Skeletal muscle tissue (tissue), 4 donors: ENCODE results near the gene PCNT. TPM values are rescaled to one million over a fixed set of nuclear protein-coding genes. Genes with fewer than 3 reads are reported as not detected.
A peak's percentile ranks its signal among the peaks of the same experiment; 100 is the strongest.

Source experiments
- H3K27ac ChIP-seq: one replicate; pipeline ENCODE4 v1.7.0; 2013; ENCODE audit warnings: mild to moderate bottlenecking, low read depth, low read length, inconsistent platforms
- H3K27me3 ChIP-seq, 3 donors: one replicate each; pipeline ENCODE4 v1.7.0; 2013; ENCODE audit warnings: low read length in 3 of 3; ENCODE audit not compliant: control insufficient read depth in 3 of 3, insufficient read depth in 3 of 3
- H3K36me3 ChIP-seq, 3 donors: one replicate each; pipeline ENCODE4 v1.7.0; 2013; ENCODE audit warnings: low read length in 3 of 3; ENCODE audit not compliant: control insufficient read depth in 3 of 3, insufficient read depth in 3 of 3
- H3K4me1 ChIP-seq, 3 donors: one replicate each; pipeline ENCODE4 v1.7.0; 2013; ENCODE audit warnings: low read length in 3 of 3, mild to moderate bottlenecking in 3 of 3; ENCODE audit not compliant: control insufficient read depth in 3 of 3, insufficient read depth in 3 of 3
- H3K4me3 ChIP-seq, 3 donors: one replicate each; pipeline ENCODE4 v1.7.0; 2013; ENCODE audit warnings: low read length in 3 of 3
- H3K9ac ChIP-seq, 3 donors: one replicate each; pipeline ENCODE4 v1.7.0; 2013; ENCODE audit warnings: low read length in 3 of 3, mild to moderate bottlenecking in 3 of 3, moderate library complexity in 2 of 3, low read depth in 1 of 3
- H3K9me3 ChIP-seq, 3 donors: one replicate each; pipeline ENCODE4 v1.7.0; 2013; ENCODE audit warnings: low read length in 3 of 3; ENCODE audit not compliant: control insufficient read depth in 3 of 3
- total RNA-seq: library from RNA; depleted of rRNA; stranded (reverse); fragments of >200 nt; gene quantifications from one replicate; pipeline ENCODE4 v1.2.3, GENCODE V29; 2014
- donor health status: Osteomylitis.

The PCNT gene
- total RNA-seq, 1 donor from 2014 or later = 42.8 TPM

- Histone ChIP-seq H3K27ac (no peak overlapping the region), H3K9me3 (no peaks in the 10 kb centered on the region), H3K27me3 (no peaks in the 10 kb centered on the region), H3K4me3 (no peak overlapping the region), H3K9ac (no peak overlapping the region), H3K4me1 (no peaks in the 10 kb centered on the region), H3K36me3 (peaks cover 41 to 50% (median 47%) of the 10 kb centered on the region in 3 donors)
Observed at GRCh38 chr21:46409641-46410406, 85.9 kb downstream of the PCNT start.

- Histone ChIP-seq H3K36me3 (peaks cover 46 to 54% (median 47%) of the 10 kb centered on the region in 3 donors), H3K27ac (no peak overlapping the region), H3K27me3 (no peaks in the 10 kb centered on the region), H3K4me3 (no peak overlapping the region), H3K4me1 (no peaks in the 10 kb centered on the region), H3K9ac (peak overlapping the region in 1 of 3 donors; percentile 8), H3K9me3 (no peaks in the 10 kb centered on the region)
Observed at GRCh38 chr21:46410516-46410915, 86.6 kb downstream of the PCNT start.

- no peak overlapping the region for H3K27ac ChIP-seq
- H3K4me1 ChIP-seq = no peaks in the 10 kb centered on the region
- peaks cover 53 to 61% (median 54%) of the 10 kb centered on the region in 3 donors for H3K36me3 ChIP-seq
- H3K4me3 ChIP-seq = no peak overlapping the region
- no peak overlapping the region for H3K9ac ChIP-seq
- H3K9me3 ChIP-seq = no peaks in the 10 kb centered on the region
- H3K27me3 ChIP-seq = no peaks in the 10 kb centered on the region
Observed at GRCh38 chr21:46411236-46411635, 87.3 kb downstream of the PCNT start.

GRCh38 chr21:46411691-46412090 is 87.7 kb downstream of the PCNT start:
- H3K4me3 ChIP-seq = no peak overlapping the region
- no peak overlapping the region for H3K27ac ChIP-seq
- H3K9ac ChIP-seq = no peak overlapping the region
- H3K9me3 ChIP-seq = no peaks in the 10 kb centered on the region
- no peaks in the 10 kb centered on the region for H3K27me3 ChIP-seq
- H3K4me1 ChIP-seq = no peaks in the 10 kb centered on the region
- peaks cover 57 to 66% (median 58%) of the 10 kb centered on the region in 3 donors for H3K36me3 ChIP-seq

GRCh38 chr21:46412521-46413364 is 88.8 kb downstream of the PCNT start:
- no peak overlapping the region for H3K9ac ChIP-seq
- H3K4me3 ChIP-seq = no peak overlapping the region
- no peaks in the 10 kb centered on the region for H3K4me1 ChIP-seq
- H3K27ac ChIP-seq = no peak overlapping the region
- H3K9me3 ChIP-seq = no peaks in the 10 kb centered on the region
- H3K27me3 ChIP-seq = no peaks in the 10 kb centered on the region
- H3K36me3 ChIP-seq = peaks cover 63 to 72% (median 66%) of the 10 kb centered on the region in 3 donors

- H3K9ac ChIP-seq = no peak overlapping the region
- no peaks in the 10 kb centered on the region for H3K27me3 ChIP-seq
- no peaks in the 10 kb centered on the region for H3K9me3 ChIP-seq
- no peaks in the 10 kb centered on the region for H3K4me1 ChIP-seq
- H3K4me3 ChIP-seq = no peak overlapping the region
- H3K27ac ChIP-seq = no peak overlapping the region
- H3K36me3 ChIP-seq = peaks cover 68 to 72% (median 68%) of the 10 kb centered on the region in 3 donors
Observed at GRCh38 chr21:46413365-46413696, 89.4 kb downstream of the PCNT start.

- no peaks in the 10 kb centered on the region for H3K4me1 ChIP-seq
- H3K27ac ChIP-seq = no peak overlapping the region
- no peaks in the 10 kb centered on the region for H3K27me3 ChIP-seq
- H3K9me3 ChIP-seq = no peaks in the 10 kb centered on the region
- no peak overlapping the region for H3K9ac ChIP-seq
- peaks cover 77 to 80% (median 79%) of the 10 kb centered on the region in 3 donors for H3K36me3 ChIP-seq
- no peak overlapping the region for H3K4me3 ChIP-seq
Observed at GRCh38 chr21:46414965-46415275, 91.0 kb downstream of the PCNT start.

- H3K27me3 ChIP-seq = no peaks in the 10 kb centered on the region
- H3K36me3 ChIP-seq = peaks cover 74 to 82% (median 77%) of the 10 kb centered on the region in 3 donors
- no peak overlapping the region for H3K9ac ChIP-seq
- H3K4me1 ChIP-seq = no peaks in the 10 kb centered on the region
- no peak overlapping the region for H3K27ac ChIP-seq
- no peak overlapping the region for H3K4me3 ChIP-seq
- no peaks in the 10 kb centered on the region for H3K9me3 ChIP-seq
Observed at GRCh38 chr21:46416551-46416950, 92.6 kb downstream of the PCNT start.

GRCh38 chr21:46418265-46418946 is 94.5 kb downstream of the PCNT start:
- Histone ChIP-seq H3K4me3 (no peak overlapping the region), H3K9me3 (no peaks in the 10 kb centered on the region), H3K36me3 (peaks cover 75 to 82% (median 75%) of the 10 kb centered on the region in 3 donors), H3K27me3 (no peaks in the 10 kb centered on the region), H3K27ac (no peak overlapping the region), H3K9ac (no peak overlapping the region), H3K4me1 (no peaks in the 10 kb centered on the region)
